K562 (cell line): ENCODE data around the gene RIPOR2. TPM values are rescaled to one million over a fixed set of nuclear protein-coding genes. Genes with fewer than 3 reads are reported as not detected.
A peak's percentile ranks its signal among the peaks of the same experiment; 100 is the strongest.

Source experiments
- CBFA2T3 ChIP-seq: fragments of 450-650 bp; IDR thresholded peaks from 2 replicates; pipeline ENCODE4 v1.6.1; 2017
- CCNT2 ChIP-seq: IDR thresholded peaks from 2 replicates; pipeline ENCODE4 v1.6.1; 2011; ENCODE audit warnings: borderline replicate concordance, low read depth, mild to moderate bottlenecking, moderate library complexity, mixed read lengths, low read length; ENCODE audit not compliant: insufficient read length; ENCODE audit errors: extremely low read depth
- CEBPG ChIP-seq, 3 experiments: fragments of 200-800 bp in 1 of 3; sonication (Bioruptor generic) in 1 of 3; sonication (generic) in 1 of 3; formaldehyde crosslinking in 1 of 3; IDR thresholded peaks in 2 of 3; conservative IDR thresholded peaks in 1 of 3; 2 replicates each; pipeline versions ENCODE4 v1.6.1 to v1.8.0; 2016 to 2022; ENCODE audit warnings: missing compliant biosample characterization in 2 of 3, missing genetic modification characterization in 2 of 3, mild to moderate bottlenecking in 1 of 3, missing genetic modification reagents in 1 of 3
- FOXK2 ChIP-seq, 2 experiments: fragments of 450-650 bp; IDR thresholded peaks in 1 of 2; conservative IDR thresholded peaks in 1 of 2; 2 replicates each; pipeline ENCODE4 v1.6.1; 2016; ENCODE audit warnings: low read depth in 2 of 2, mild to moderate bottlenecking in 1 of 2
- HDAC6 ChIP-seq: IDR thresholded peaks from 2 replicates; pipeline ENCODE4 v1.6.1; 2012; ENCODE audit warnings: low read depth, mild to moderate bottlenecking, control low read depth, inconsistent platforms, low read length, moderate library complexity
- HNRNPUL1 ChIP-seq: fragments of 200-400 bp; formaldehyde crosslinking; IDR thresholded peaks from 2 replicates; pipeline ENCODE4 v1.6.1; 2017; ENCODE audit warnings: low read length
- NFIC ChIP-seq: fragments of 450-650 bp; IDR thresholded peaks from 2 replicates; pipeline ENCODE4 v1.6.1; 2017; ENCODE audit warnings: mild to moderate bottlenecking, inconsistent platforms
- RCOR1 ChIP-seq, 2 experiments: IDR thresholded peaks; 2 replicates each; pipeline ENCODE4 v1.6.1; 2012; ENCODE audit warnings: low read depth in 2 of 2, low read length in 2 of 2, borderline replicate concordance in 1 of 2, improper control_type of control experiment in 1 of 2
- ZEB2 ChIP-seq: fragments of 450-650 bp; IDR thresholded peaks from 2 replicates; pipeline ENCODE4 v1.6.1; 2016
- ZNF146 ChIP-seq: IDR thresholded peaks from one replicate; pipeline ENCODE4 v1.6.1; 2018; ENCODE audit warnings: missing compliant biosample characterization; ENCODE audit not compliant: unreplicated experiment
- ZNF316 ChIP-seq: fragments of 450-650 bp; IDR thresholded peaks from 2 replicates; pipeline ENCODE4 v1.6.1; 2016
- polyA plus RNA-seq, 8 experiments: library from polyadenylated mRNA; depleted of rRNA in 4 of 8; stranded (reverse) in 5 of 8; unstranded in 3 of 8; fragments of >200 nt; fragmentation: Nextera tagmentation in 2 of 8; fragmentation: Illumina TruSeq in 1 of 8; extraction: Ambion mirVana in 2 of 8; extraction: Trizol in 1 of 8; gene quantifications; 2 replicates each; pipeline versions ENCODE4 v1.2.1 to v1.2.3, GENCODE V29; 2011 to 2014; ENCODE audit warnings: inconsistent platforms in 1 of 8, missing spikeins in 1 of 8
- total RNA-seq, 7 experiments: library from RNA; depleted of rRNA in 6 of 7; stranded (reverse); fragments of >200 nt in 6 of 7; fragmentation: Illumina TruSeq in 2 of 7; extraction: Trizol in 2 of 7; gene quantifications; 2 replicates each; pipeline versions ENCODE4 v1.2.1 to v1.2.3, GENCODE V29; 2011 to 2021; ENCODE audit warnings: low replicate concordance in 1 of 7
- TF ChIP-seq, protein P1 (sequence below): IDR thresholded peaks from 2 replicates; pipeline ENCODE4 v1.6.1; 2016; ENCODE audit warnings: missing genetic modification characterization, missing compliant biosample characterization

RIPOR2 gene
- total and polyA plus RNA-seq, 9 of the 15 experiments (the other 6 are each of a cell fraction or from before 2014, with no cell fraction given) = 0.04 to 1.0 (median 0.47) TPM; not detected in 2

DNA sequence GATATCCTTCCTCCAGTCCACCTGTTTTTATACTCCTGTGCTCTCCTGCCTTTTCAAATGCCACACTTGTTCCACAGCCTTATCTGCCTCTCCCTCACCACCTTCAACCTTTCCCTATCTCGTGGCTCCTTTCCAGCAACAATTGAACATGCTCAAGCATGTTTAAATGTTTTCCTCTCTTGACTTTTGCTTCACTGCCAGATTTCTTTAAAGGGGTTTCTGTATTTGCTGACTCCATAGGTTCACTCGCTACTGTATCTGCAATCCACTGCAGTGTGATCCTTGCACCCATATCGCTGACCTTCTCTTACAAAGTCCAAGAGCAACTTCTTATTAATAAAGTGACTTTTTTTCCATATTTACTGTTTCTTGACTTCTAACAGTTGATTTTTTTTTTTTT, 172.2 kb downstream of the RIPOR2 start (continued):
- TF ChIP-seq RCOR1 (IDR thresholded peaks at IDR 0.05; ENCODE audit: borderline replicate concordance in 1 of 2, low read depth in 2 of 2, low read length in 2 of 2) (peak in 1 of 2 experiments; percentile 17; a peak in 1 of 4 replicates), HNRNPUL1 (no peak), ZNF146 (CRISPR knock-in tag) (no peak), FOXK2 (conservative IDR thresholded peaks at IDR 0.05 in 1 of 2, IDR thresholded peaks at IDR 0.05 in 1 of 2; ENCODE audit: low read depth in 2 of 2) (no peak), CBFA2T3 (peak; percentile 39; the same call in 1 of the 2 replicates), NFIC (peak; percentile 69), HDAC6 (no peak), ZEB2 (0 out of 2 replicates have a peak, but pooled peaks have one; percentile 15), CEBPG (CRISPR knock-in tag; IDR thresholded peaks at IDR 0.05) (no peak), CEBPG (tag; conservative IDR thresholded peaks at IDR 0.05 in 1 of 2, IDR thresholded peaks at IDR 0.05 in 1 of 2) (no peak), ZNF316 (0 out of 2 replicates have a peak, but pooled peaks have one; percentile 18), CCNT2 (no peak)
- TF ChIP-seq, protein P1, sequence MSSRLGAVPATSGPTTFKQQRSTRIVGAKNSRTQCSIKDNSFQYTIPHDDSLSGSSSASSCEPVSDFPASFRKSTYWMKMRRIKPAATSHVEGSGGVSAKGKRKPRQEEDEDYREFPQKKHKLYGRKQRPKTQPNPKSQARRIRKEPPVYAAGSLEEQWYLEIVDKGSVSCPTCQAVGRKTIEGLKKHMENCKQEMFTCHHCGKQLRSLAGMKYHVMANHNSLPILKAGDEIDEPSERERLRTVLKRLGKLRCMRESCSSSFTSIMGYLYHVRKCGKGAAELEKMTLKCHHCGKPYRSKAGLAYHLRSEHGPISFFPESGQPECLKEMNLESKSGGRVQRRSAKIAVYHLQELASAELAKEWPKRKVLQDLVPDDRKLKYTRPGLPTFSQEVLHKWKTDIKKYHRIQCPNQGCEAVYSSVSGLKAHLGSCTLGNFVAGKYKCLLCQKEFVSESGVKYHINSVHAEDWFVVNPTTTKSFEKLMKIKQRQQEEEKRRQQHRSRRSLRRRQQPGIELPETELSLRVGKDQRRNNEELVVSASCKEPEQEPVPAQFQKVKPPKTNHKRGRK (tag) = no peak
- TF ChIP-seq, all 486 proteins: peak for 8
